Parathyroid adenoma (tissue), 2 donors: ENCODE results near the gene PRIM1.

Experiments
- H2AFZ ChIP-seq: fragments of 300-600 bp; sonication (generic); one replicate; pipeline ENCODE4 v1.7.0; 2017; ENCODE audit warnings: antibody characterized with exemption, mild to moderate bottlenecking
- H3K27ac ChIP-seq: fragments of 300-600 bp; sonication (generic); one replicate; pipeline ENCODE4 v1.7.0; 2017
- H3K27me3 ChIP-seq: fragments of 300-600 bp; sonication (generic); one replicate; pipeline ENCODE4 v1.7.0; 2017; ENCODE audit warnings: low read length; ENCODE audit not compliant: control insufficient read depth, insufficient read depth
- H3K36me3 ChIP-seq: fragments of 300-600 bp; sonication (generic); one replicate; pipeline ENCODE4 v1.7.0; 2017; ENCODE audit warnings: low read length; ENCODE audit not compliant: control insufficient read depth, insufficient read depth
- H3K4me1 ChIP-seq: fragments of 300-600 bp; sonication (generic); one replicate; pipeline ENCODE4 v1.7.0; 2017; ENCODE audit warnings: control low read depth
- H3K4me2 ChIP-seq: fragments of 300-600 bp; sonication (generic); one replicate; pipeline ENCODE4 v1.7.0; 2017; ENCODE audit warnings: low read length
- H3K4me3 ChIP-seq: fragments of 300-600 bp; sonication (generic); one replicate; pipeline ENCODE4 v1.7.0; 2017; ENCODE audit warnings: low read depth, low read length
- H3K79me2 ChIP-seq: fragments of 300-600 bp; sonication (generic); one replicate; pipeline ENCODE4 v1.7.0; 2017; ENCODE audit warnings: control low read depth
- H3K9ac ChIP-seq: fragments of 300-600 bp; sonication (generic); one replicate; pipeline ENCODE4 v1.7.0; 2017; ENCODE audit warnings: mild to moderate bottlenecking
- H3K9me3 ChIP-seq: fragments of 300-600 bp; sonication (generic); one replicate; pipeline ENCODE4 v1.7.0; 2017; ENCODE audit warnings: low read length; ENCODE audit not compliant: control insufficient read depth
- TF ChIP-seq, protein P1 (sequence below): fragments of 300-600 bp; sonication (generic); IDR thresholded peaks from one replicate; pipeline ENCODE4 v1.7.0; 2017; ENCODE audit warnings: antibody characterized with exemption, mild to moderate bottlenecking
- donor health status: primary hyperparathyroidism.

The PRIM1 gene

GRCh38 chr12:56725723-56726102 lies 26.4 kb downstream of the PRIM1 start:
- H3K27ac ChIP-seq: peak overlapping the region; percentile 96
- TF ChIP-seq, protein P1, sequence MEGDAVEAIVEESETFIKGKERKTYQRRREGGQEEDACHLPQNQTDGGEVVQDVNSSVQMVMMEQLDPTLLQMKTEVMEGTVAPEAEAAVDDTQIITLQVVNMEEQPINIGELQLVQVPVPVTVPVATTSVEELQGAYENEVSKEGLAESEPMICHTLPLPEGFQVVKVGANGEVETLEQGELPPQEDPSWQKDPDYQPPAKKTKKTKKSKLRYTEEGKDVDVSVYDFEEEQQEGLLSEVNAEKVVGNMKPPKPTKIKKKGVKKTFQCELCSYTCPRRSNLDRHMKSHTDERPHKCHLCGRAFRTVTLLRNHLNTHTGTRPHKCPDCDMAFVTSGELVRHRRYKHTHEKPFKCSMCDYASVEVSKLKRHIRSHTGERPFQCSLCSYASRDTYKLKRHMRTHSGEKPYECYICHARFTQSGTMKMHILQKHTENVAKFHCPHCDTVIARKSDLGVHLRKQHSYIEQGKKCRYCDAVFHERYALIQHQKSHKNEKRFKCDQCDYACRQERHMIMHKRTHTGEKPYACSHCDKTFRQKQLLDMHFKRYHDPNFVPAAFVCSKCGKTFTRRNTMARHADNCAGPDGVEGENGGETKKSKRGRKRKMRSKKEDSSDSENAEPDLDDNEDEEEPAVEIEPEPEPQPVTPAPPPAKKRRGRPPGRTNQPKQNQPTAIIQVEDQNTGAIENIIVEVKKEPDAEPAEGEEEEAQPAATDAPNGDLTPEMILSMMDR: no peak
- peak overlapping the region; percentile 70 for H3K4me2 ChIP-seq
- H3K4me3 ChIP-seq: peak overlapping the region; percentile 61
- H3K9me3 ChIP-seq: no peaks in the 10 kb centered on the region
- H3K4me1 ChIP-seq: peaks cover 27% of the 10 kb centered on the region
- H3K79me2 ChIP-seq: peaks cover 43% of the 10 kb centered on the region
- H3K27me3 ChIP-seq: no peaks in the 10 kb centered on the region
- H3K36me3 ChIP-seq: no peaks in the 10 kb centered on the region
- H3K9ac ChIP-seq: no peak overlapping the region
- H2AFZ ChIP-seq: peak overlapping the region; percentile 99

DNA sequence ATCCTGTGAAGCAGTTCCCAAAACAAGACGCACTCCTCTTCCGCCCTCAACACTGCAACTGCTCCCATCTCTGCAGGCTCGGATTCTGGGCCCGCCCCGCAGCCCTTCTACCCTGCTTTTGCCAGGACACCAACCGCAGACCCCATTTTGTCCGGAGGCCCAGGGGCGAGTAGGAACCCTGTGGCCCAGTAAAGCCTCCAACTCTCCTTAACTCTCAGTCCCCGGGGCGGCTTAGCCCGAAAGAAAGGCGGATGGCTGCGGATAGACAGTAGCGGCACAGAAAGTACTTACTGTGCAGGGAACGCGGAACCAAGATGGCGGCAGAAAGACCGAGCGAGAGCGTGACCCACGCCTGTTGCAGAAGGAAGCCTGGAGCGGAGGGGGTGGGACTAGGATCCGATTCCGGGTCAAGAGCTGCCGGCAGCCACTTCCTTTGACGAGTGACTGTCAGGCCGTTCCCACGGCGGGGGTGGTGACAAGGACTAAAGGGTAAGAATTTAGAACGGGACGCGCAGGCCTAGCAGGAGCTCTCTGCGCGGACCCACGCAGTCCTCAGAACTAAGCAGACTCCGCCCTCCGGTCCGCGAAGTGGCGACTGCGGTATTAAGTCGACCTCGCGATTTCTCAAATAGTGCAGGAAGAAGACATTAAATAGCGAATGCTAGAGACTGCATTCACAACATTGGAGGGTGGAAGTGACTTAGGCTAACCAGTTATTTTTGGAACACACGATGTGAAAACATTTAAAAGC lies 27.0 kb downstream of the PRIM1 start, which contains the start of gene NACA:
Gene NACA (minus strand): TSS at position 328 of the 751 bp plus-strand sequence. CDS start 778 bp downstream, outside the sequence.
- peaks cover 49% of the 10 kb centered on the region for H3K79me2 ChIP-seq
- H3K4me3 ChIP-seq: peak within 1 kb of the TSS; percentile 98
- H3K27me3 ChIP-seq: no peaks in the 10 kb centered on the region
- peak within 1 kb of the TSS; percentile 91 for H3K4me2 ChIP-seq
- H3K4me1 ChIP-seq: peaks cover 27% of the 10 kb centered on the region
- H3K27ac ChIP-seq: peak within 1 kb of the TSS; percentile 96
- no peaks in the 10 kb centered on the region for H3K9me3 ChIP-seq
- H3K9ac ChIP-seq: peak within 1 kb of the TSS; percentile 86
- H2AFZ ChIP-seq: peak within 1 kb of the TSS; percentile 99
- H3K36me3 ChIP-seq: no peaks in the 10 kb centered on the region
- TF ChIP-seq, protein P1: no peak

- Histone ChIP-seq H2AFZ (peak overlapping the region; percentile 99), H3K4me3 (peak overlapping the region; percentile 98), H3K27ac (peak overlapping the region; percentile 96), H3K9ac (peak overlapping the region; percentile 86), H3K4me1 (peaks cover 27% of the 10 kb centered on the region), H3K79me2 (peaks cover 54% of the 10 kb centered on the region), H3K9me3 (no peaks in the 10 kb centered on the region), H3K27me3 (no peaks in the 10 kb centered on the region), H3K36me3 (no peaks in the 10 kb centered on the region), H3K4me2 (peak overlapping the region; percentile 91)
- TF ChIP-seq, protein P1: no peak
Measured at GRCh38 chr12:56724701-56724971, 27.5 kb downstream of the PRIM1 start.

DNA sequence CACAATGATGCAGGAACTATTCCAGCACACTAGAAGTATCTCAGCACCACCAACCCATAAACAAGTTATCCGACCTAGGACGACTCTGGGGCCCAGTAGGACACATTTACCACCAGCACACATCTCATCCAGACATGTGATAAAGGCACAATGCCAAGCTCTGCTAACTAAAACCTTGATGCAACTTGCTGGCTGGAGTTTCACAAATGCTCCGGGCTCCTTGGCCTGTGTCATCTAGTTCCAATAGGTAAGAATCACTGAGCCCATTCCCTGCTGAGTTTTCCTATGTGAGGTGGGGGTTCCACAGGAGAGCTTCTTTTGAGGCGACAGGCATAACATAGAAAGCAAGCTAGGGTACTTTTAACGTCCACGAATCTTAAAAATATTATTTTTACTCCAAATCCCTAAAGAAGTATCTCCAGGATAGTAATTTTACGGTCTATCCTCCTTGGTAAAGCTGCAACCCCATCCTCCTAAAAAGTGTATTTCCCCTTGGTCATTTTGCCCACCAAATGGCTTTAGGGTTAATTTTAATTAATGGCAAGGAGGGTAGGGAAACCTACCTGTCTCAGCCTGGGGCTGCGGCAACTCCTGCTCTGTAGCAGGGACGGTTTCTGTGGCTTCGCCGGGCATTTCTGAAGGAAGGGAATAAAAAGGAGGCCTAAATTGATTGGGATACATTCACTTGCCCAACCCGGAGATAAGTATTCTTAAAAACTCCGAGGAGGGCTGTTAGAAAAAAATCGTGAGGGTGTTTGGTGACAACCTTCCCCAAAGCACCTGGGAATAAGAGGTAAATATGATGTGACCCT lies 28.0 kb downstream of the PRIM1 start:
- no peaks in the 10 kb centered on the region for H3K9me3 ChIP-seq
- H3K4me3 ChIP-seq: peak overlapping the region; percentile 98
- TF ChIP-seq, protein P1: no peak
- peak overlapping the region; percentile 99 for H2AFZ ChIP-seq
- peak overlapping the region; percentile 96 for H3K27ac ChIP-seq
- H3K4me2 ChIP-seq: peak overlapping the region; percentile 91
- peaks cover 27% of the 10 kb centered on the region for H3K4me1 ChIP-seq
- peak overlapping the region; percentile 86 for H3K9ac ChIP-seq
- peaks cover 56% of the 10 kb centered on the region for H3K79me2 ChIP-seq
- no peaks in the 10 kb centered on the region for H3K36me3 ChIP-seq
- no peaks in the 10 kb centered on the region for H3K27me3 ChIP-seq
